HG02840 (cell line): ENCODE measurements around the gene MLXIPL.
"Not testable (repeated sequence)": the region's sequence is repeated elsewhere in the genome, so short reads cannot be mapped to it uniquely, and the experiment has no call there.

Experiments used
- ATAC-seq: cut with Tn5 transposase; IDR thresholded peaks from one replicate; pipeline ENCODE4 v1.9.1; 2021; ENCODE audit warnings: mild to moderate bottlenecking, moderate library complexity, moderate number of reproducible peaks; ENCODE audit not compliant: unreplicated experiment, low FRiP score

The MLXIPL gene

GRCh38 chr7:73646785-73647724, 22.7 kb upstream of the MLXIPL start:
- ATAC-seq: no peak

DNA sequence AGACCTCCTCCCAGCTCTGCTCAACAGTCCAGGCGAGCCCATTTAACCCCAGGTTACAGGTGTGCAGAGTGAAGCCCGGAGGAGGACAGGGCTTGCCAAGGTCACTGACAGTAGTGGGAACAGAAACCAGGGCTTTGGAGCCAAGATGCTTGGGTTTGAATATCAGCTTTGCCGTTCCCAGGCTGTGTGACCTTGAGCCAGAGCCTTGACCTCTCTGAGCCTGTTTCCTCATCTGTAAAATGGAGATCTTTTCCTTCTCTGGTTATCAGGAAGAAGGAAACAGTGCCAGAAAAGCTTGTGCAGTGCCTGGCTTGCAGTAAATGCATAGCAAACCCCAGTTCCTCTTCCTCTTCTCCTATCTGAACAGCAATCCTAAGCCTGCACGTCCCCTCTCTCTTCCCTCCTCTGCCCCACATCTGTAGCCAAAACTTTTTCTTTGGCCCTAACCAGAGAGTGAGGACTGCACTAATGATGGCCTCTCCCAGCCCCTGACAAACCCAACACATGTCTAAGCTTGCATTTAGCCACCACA, 21.4 kb upstream of the MLXIPL start:
- ATAC-seq: no peak

DNA sequence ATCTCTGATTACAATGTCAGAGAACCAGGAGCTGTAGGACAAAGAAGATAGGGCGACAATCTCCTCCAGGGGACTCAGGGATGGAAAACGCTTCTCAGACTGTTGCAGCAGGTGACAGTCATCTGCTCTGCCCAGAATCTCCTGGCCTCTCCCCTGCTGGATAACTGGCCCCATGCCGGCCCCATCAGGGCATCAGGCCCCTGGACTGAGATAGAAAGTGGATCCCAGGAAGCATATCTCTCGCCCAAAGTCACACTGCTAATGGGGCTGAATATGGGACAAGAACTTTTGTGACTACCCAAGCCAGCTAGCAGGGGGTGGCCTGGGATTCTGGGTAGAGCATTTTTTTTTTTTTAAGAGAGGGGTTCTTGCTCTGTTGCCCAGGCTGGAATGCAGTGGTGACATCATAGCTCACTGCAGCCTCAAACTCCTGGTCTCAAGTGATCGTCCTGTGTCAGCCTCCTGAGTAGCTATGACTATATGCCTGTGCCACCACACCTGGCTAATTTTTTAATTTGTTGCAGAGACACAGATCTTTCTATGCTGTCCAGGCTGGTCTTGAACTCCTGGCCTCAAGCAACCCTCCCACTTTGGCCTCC, 20.5 kb upstream of the MLXIPL start:
- ATAC-seq: no peak

- no peak for ATAC-seq
These were observed 18.5 kb upstream of the MLXIPL start for GRCh38 chr7:73642834-73643233.

DNA sequence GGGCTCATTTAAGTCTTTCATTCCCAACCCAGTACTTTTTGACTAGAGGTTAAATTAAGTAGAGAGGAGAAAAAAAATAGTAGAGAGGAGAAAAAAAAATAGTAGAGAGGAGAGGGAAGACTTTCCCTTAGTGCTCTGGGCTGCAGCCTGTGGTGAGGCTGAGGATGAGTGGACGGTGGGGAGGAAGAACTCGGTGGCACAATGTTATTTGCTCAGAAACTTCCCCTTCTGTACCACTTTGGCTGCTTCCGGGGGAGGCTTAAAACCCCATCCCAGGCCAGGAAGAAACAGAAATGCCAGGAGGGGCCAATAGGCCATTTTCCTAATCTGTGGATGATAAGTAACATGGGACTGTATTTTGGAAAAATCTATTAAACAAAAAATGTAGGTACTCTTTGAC, 14.6 kb upstream of the MLXIPL start:
- no peak for ATAC-seq

DNA sequence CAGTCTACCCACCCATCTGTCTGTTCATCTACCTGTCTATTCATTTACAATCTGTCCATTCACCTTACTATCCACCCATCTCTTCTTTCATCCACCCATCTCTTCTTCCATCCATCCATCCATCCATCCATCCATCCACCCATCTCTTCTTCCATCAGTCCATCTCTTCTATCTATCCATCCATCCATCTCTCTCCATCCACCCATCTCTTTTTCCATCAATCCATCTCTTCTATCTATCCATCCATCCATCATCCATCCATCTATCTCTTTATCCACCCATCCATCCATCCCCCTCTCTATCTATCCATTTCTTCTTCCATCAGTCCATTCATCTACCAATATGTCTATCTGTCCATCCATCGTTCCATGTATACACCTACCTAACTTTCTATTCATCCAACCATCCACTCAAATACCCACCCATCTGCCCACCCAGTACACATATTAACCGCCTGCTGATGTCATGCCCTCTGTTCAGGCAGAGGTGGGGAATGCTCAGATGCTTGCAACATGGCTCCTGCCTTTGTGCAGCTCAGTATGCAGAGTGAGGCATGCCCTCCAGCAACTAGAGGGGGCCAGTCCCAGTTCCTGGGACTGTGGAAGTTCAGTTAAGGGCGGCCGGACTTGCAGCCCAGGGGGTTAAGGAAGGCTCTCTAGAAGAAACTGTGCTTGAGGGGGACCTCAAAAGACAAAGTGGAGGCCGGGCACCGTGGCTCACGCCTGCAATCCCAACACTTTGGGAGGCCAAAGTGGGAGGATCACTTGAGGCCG, 11.3 kb upstream of the MLXIPL start:
- no peak for ATAC-seq

- no peak for ATAC-seq
These were observed 9.5 kb upstream of the MLXIPL start for GRCh38 chr7:73633844-73634243.

- ATAC-seq: no peak
These were observed 9.0 kb upstream of the MLXIPL start for GRCh38 chr7:73633323-73633722.

DNA sequence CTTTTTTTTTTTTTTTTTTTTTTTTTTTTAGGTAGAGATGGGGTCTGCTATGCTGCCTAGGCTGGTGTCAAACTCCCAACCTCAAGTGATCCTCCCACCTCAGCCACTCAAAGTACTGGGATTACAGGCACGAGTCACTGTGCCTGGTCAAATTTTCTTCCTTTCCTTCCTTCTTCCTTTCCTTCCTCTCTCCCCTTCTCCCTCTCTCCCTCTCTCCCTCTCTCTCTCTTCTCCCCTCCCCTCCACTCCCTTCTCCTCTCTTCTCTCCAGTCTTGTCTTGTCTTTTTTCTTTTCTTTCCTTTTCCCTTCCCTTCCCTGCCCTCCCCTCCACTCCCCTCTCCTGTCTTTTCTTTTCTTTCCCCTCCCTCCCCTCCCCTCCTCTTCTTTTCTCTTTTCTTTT, 7.2 kb upstream of the MLXIPL start:
- no peak for ATAC-seq

GRCh38 chr7:73628504-73628903, 4.2 kb upstream of the MLXIPL start:
- ATAC-seq: no peak

DNA sequence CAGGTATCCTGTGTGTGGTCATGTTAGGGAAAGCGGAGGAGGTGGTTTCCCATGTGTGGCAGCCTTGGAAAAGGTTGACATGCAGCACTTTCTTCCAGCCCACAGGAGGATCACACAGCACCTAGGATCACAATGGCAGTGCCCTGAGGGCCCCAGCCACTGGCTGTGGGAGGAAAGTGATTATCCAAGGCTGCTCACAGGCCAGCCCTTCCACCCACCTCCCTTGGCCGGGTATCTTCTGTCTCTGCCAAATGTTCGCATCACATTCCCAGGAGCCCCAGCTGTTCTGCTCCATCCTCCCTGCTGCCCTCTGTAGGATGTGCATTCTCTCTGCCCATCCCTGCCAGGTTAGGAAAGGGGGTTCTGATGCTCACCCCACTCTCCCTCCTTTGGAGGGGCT, 2.5 kb upstream of the MLXIPL start:
- ATAC-seq: no peak

GRCh38 chr7:73625276-73625675, 954 bp upstream of the MLXIPL start:
- ATAC-seq: no peak

GRCh38 chr7:73624669-73625001, 313 bp upstream of the MLXIPL start:
- no peak for ATAC-seq

DNA sequence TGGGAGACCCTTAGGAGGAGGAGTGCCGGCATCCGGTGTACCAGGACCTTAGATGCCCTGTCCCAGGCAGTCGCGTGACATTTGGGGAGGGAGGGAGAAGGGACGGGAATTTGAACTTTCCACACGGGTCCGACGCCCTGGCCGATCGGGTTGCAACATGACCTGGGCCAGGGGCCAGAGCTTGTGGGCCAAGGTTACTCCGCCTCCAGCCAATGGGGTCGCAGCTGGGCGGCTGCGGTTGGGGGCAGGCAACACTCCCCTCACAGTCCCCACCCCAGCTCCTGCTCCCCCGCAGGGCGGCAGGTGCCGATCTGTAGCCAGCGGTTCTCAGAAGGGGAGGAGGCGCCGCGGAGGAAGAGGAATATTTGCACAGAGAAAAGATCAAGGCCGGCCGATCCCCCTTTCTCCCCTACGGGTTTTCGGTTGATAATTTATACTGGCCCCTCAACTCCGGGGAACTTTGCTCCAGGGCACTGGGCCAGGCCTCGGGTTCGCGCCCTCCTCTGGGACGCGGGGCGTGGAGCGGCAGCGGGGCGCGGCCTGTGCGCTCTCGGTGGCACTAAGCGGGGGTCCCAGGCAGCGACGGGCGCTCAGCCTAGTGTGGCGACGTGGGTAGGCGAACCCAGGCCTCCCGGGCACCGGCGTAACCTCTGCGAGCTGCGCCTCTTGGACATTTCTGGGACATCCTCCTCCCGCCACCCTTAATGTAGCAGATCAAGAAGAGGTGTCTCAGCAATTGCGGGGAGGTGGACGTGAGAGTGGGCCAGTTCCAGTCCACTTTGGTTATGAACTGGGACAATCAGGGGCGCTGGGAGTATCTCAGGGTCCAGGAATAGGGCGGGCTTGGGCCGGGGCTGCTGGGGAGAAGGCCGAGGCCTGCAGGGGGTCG, 1.2 kb downstream of the MLXIPL start:
- no peak for ATAC-seq

DNA sequence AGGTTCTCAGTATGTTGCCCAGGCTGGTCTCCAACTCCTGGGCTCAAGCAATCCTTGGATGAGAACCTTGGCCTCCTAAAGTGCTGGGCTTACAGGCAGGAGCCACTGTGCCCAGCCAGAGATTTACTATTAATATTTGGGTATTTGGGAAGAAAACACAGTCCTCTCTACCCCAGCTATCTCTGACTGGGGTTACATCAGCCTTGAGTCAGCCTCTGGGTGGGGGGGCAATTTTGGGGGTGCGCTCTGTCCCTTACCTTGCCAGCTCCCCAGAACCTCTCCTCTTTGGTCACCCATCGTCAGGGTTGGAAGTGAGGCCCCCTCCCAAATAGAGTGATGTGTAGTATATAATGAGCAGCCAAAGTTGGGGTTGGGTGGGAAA, 1.8 kb downstream of the MLXIPL start:
- ATAC-seq: no peak

DNA sequence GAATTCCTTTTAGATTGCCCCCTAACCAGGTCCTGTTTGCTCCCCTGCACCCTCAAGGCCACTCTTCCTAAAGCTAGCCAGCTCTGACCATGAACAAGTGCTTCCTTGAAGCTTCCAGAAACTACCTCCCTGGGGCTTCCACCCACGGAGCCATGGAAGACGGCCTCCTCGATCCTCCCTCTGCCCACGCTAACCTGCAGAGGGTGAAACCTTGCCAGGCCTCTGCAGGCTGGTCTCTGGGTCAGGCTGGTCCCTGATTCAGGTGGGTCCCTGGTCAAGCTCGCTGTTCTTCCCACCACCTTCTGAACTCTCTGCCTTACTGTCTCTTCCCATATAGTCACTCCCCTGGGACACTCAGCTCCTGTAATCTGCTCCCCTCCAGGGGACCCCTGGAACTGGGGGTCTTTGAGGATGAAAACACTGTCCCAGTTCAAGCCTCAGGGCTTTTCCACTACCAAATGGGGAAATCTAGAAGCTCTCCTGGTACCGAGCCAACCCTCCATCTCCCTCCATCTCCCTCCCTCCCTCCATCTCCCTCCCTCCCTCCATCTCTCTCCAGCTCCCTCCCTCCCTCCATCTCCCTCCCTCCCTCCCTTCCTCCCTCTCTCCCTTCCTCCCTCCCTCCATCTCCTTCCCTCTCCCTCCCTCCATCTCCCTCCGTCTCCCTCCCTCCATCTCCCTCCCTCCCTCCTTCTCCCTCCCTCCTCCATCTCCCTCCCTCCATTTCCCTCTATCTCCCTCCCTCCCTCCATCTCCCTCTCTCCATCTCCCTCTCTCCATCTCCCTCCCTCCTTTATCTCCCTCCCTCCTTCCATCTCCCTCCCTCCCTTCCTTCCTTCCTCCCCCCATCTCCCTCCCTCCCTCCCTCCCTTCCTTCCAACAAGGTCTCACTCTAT, 2.9 kb downstream of the MLXIPL start:
- ATAC-seq: no peak

DNA sequence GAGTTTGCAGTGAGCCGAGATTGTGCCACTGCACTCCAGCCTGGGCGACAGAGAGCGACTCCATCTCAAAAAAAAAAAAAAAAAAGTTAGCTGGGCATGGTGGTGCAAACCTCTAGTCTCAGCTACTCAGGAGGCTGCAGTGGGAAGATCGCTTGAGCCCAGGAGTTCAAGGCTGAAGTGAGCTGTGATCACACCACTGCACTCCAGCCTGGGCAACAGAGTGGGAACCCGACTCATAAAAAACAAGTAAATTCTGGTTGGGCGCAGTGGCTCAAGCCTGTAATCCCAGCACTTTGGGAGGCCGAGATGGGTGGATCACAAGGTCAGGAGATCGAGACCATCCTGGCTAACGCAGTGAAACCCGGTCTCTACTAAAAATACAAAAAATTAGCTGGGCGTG, 4.9 kb downstream of the MLXIPL start:
- ATAC-seq: not testable (repeated sequence)

GRCh38 chr7:73618538-73618937, 5.8 kb downstream of the MLXIPL start:
- no peak for ATAC-seq

GRCh38 chr7:73617520-73617919, 6.8 kb downstream of the MLXIPL start:
- ATAC-seq: not testable (repeated sequence)
